Measurements from ENCODE around the gene FFAR4.

The FFAR4 gene

DNA sequence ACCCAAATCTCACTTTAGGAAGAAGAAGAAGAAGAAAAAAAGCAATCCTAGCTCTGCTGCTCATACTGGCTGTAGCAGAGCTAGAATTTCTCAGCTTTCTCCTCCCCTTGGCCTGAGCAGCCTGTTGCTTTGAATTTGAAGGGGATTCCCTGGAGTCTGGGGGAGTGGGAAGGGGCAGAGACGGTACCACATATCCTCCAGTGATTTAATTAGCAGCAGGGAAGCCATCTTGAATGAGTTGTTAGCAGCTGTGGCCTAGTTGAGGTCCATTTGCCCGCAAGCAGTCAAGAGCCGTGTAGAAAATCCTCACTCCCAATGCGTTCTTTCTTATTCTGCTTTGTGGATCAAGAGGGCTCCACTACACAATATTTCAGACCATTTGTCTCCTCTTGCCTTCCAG is 62.4 kb downstream of the FFAR4 start:
- no peak for DNase-seq (ENCODE audit: low spot score)
- Mint-ChIP-seq H3K36me3 (ENCODE audit: low read depth) (no peaks in the 10 kb centered on the region), H3K9me3 (no peaks in the 10 kb centered on the region), H3K27ac (no peak overlapping the region), H3K4me3 (no peak overlapping the region), H3K4me1 (ENCODE audit: low read depth) (no peaks in the 10 kb centered on the region), H3K27me3 (ENCODE audit: low read depth) (peaks cover 6% of the 10 kb centered on the region)

DNA sequence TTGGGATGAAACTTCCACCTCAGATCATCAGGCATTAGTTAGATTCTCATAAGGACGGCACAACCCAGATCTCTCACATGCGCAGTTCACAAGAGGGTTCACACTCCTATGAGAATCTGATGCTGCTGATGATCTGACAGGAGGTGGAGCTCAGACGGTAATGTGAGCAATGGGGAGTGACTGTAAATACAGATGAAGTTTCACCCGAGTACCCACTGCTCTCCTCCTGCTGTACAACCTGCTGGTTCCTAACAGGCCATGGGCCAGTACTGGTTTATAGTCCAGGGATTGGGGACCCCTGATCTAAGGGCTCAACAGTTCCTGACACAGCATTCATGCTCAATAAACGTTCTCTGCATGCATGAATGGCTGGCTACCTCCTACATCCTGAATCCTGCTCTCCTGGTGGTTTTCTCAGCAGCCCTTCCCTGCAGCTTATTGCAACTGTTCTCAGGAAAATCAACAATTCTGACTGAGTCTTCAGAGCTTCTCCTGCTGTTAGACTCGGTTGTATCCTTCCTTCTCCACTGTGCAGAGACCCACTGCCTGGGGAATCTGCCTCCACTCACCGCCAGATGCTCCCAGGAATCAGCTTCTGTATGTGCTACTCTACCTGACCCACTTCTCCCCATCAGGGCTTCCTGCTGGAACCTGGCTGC is 63.3 kb downstream of the FFAR4 start:
- no peak for DNase-seq (ENCODE audit: low spot score)
- Mint-ChIP-seq H3K36me3 (ENCODE audit: low read depth) (no peaks in the 10 kb centered on the region), H3K9me3 (no peaks in the 10 kb centered on the region), H3K4me3 (no peak overlapping the region), H3K27ac (no peak overlapping the region), H3K27me3 (ENCODE audit: low read depth) (peaks cover 3% of the 10 kb centered on the region), H3K4me1 (ENCODE audit: low read depth) (no peaks in the 10 kb centered on the region)

DNA sequence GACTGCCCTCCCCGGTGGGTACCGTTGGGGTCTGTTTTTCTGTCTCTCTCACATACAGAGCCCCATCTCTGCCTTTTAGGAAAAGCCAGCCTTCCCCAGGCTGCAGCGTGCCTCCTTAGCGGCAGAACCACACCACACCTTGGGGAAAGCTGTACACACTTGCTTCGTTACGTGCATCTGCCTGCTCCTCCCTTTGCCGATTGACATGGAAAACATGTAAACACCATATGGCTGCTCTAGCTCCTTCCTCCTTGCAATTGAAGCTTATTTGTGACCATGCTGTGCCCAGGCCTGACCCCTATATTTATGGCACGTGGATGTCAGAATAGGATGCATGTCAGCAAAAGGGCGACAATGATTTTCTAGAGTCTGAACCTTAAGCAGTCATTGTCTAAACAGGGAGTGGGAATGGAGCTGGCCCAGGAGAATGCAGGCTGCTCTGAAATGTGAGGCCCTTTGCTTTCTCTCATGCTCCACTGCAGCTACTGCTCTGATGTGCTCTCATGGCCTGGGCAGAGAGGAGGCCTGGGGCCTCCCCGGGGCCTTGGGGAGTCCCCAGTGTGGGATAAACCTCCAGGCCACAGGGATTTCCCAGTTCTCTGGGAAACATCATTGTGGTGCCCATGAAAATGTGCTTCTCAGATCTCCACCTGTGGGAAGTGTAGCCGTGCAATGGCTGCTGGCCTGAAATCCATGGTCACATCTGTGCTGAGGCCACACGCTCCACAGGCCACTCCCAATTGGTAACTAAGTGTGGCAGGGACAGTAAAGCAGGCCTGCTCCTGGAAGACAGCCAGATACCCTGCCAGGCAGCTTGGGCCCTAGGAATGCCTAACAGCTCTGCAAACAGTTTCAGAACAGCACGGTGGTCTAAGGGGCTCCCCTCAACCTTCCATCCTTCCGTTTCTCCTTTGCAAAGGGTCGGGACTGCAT is 64.4 kb downstream of the FFAR4 start:
- H3K4me3 Mint-ChIP-seq: no peak overlapping the region
- H3K36me3 Mint-ChIP-seq (ENCODE audit: low read depth): no peaks in the 10 kb centered on the region
- H3K9me3 Mint-ChIP-seq: no peaks in the 10 kb centered on the region
- no peaks in the 10 kb centered on the region for H3K4me1 Mint-ChIP-seq (ENCODE audit: low read depth)
- no peak overlapping the region for H3K27ac Mint-ChIP-seq
- no peak for DNase-seq (ENCODE audit: low spot score)
- no peaks in the 10 kb centered on the region for H3K27me3 Mint-ChIP-seq (ENCODE audit: low read depth)
